T-helper 1 cell (primary cell): ENCODE results near the gene TMEM169.

ENCODE experiments used
- DNase-seq, 5 donors: peaks; one replicate each; pipeline ENCODE4 v3.0.0-alpha.2; 2012 to 2020

The TMEM169 gene

GRCh38 chr2:216107320-216107719 is 25.6 kb downstream of the TMEM169 start:
- DNase-seq, result no peak

GRCh38 chr2:216107760-216108159 is 26.0 kb downstream of the TMEM169 start:
- DNase-seq, result no peak

- no peak for DNase-seq
Measured at GRCh38 chr2:216108310-216108966, 26.7 kb downstream of the TMEM169 start.

GRCh38 chr2:216108967-216109921 is 27.5 kb downstream of the TMEM169 start, which contains the start of gene XRCC5:
TSS of gene XRCC5 (plus strand) at chr2:216109348. CDS start at chr2:216109437, 89 bp downstream.
- DNase-seq, result peak; percentile 91 to 98 (median 95)

GRCh38 chr2:216109962-216110614 is 28.4 kb downstream of the TMEM169 start:
- DNase-seq, result peak in 1 of 5 donors; percentile 59

GRCh38 chr2:216110620-216111019 is 28.9 kb downstream of the TMEM169 start:
- DNase-seq, result no peak

- DNase-seq, result no peak
Measured at GRCh38 chr2:216111122-216111521, 29.4 kb downstream of the TMEM169 start.

GRCh38 chr2:216112926-216113325 is 31.2 kb downstream of the TMEM169 start:
- no peak for DNase-seq

GRCh38 chr2:216113572-216113971 is 31.9 kb downstream of the TMEM169 start:
- DNase-seq, result peak in 1 of 5 donors; percentile 59

GRCh38 chr2:216114382-216114713 is 32.6 kb downstream of the TMEM169 start:
- DNase-seq, result no peak

- peak; percentile 93 to 99 (median 97) for DNase-seq
Measured at GRCh38 chr2:216114714-216115531, 33.2 kb downstream of the TMEM169 start.

GRCh38 chr2:216116418-216116817 is 34.7 kb downstream of the TMEM169 start:
- DNase-seq, result no peak

GRCh38 chr2:216117561-216118340 is 36.0 kb downstream of the TMEM169 start:
- no peak for DNase-seq

GRCh38 chr2:216118474-216118873 is 36.8 kb downstream of the TMEM169 start:
- no peak for DNase-seq

GRCh38 chr2:216119146-216119545 is 37.4 kb downstream of the TMEM169 start:
- no peak for DNase-seq

GRCh38 chr2:216119986-216120385 is 38.3 kb downstream of the TMEM169 start:
- peak in 1 of 5 donors; percentile 86 for DNase-seq

- no peak for DNase-seq
Measured at GRCh38 chr2:216121255-216121654, 39.5 kb downstream of the TMEM169 start.

- DNase-seq, result no peak
Measured at GRCh38 chr2:216126943-216127342, 45.2 kb downstream of the TMEM169 start.

- no peak for DNase-seq
Measured at GRCh38 chr2:216130346-216130971, 48.7 kb downstream of the TMEM169 start.

GRCh38 chr2:216131175-216131926 is 49.6 kb downstream of the TMEM169 start:
- peak in 1 of 5 donors; percentile 40 for DNase-seq
